GM10248 (cell line): ENCODE data around the gene MAPK10.

Source experiments
- CTCF ChIA-PET: fragments of 300-600 bp; sonication (Branson Sonifier 250); formaldehyde crosslinking; extraction: SDS; loops from one replicate; lab custom pipeline; 2021; ENCODE audit warnings: antibody characterized with exemption; lab: Yijun Ruan, JAX
- POLR2A ChIA-PET: fragments of 350-650 bp; sonication (Branson Sonifier 250); formaldehyde crosslinking; extraction: SDS; loops from one replicate; lab custom pipeline; 2020; ENCODE audit warnings: antibody characterized with exemption; lab: Yijun Ruan, JAX
- DNase-seq: peaks from one replicate; pipeline ENCODE4 v3.0.0; 2012; ENCODE audit errors: extremely low spot score
- TF ChIP-seq, protein P1 (sequence below): IDR thresholded peaks from 2 replicates; pipeline ENCODE4 v1.5.1; 2012; ENCODE audit warnings: mild to moderate bottlenecking, low read depth; ENCODE audit errors: extremely low read depth, missing control alignments, control extremely low read depth

MAPK10 gene

DNA sequence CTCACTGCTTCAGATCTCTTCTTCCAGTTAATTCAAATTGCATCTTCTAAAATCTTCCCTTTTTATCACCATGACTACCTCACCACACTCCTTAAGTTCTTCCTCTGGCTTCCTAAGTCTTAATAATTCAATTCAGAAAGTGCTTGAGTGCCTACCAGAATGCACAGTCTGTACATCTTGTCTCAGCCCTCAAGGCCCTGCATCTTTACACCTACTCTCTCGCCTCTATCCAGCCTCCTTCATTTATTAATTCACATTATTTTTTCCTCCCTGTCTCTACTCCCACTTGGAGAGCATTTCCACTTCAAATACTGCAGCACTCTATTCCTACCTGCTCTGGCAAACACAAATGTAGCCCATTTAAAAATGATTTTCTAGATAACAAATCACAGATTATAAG lies 90.5 kb downstream of the MAPK10 start:
- no peak for DNase-seq
- POLR2A ChIA-PET = no interaction called here
- CTCF ChIA-PET = no interaction called here
- TF ChIP-seq, protein P1, sequence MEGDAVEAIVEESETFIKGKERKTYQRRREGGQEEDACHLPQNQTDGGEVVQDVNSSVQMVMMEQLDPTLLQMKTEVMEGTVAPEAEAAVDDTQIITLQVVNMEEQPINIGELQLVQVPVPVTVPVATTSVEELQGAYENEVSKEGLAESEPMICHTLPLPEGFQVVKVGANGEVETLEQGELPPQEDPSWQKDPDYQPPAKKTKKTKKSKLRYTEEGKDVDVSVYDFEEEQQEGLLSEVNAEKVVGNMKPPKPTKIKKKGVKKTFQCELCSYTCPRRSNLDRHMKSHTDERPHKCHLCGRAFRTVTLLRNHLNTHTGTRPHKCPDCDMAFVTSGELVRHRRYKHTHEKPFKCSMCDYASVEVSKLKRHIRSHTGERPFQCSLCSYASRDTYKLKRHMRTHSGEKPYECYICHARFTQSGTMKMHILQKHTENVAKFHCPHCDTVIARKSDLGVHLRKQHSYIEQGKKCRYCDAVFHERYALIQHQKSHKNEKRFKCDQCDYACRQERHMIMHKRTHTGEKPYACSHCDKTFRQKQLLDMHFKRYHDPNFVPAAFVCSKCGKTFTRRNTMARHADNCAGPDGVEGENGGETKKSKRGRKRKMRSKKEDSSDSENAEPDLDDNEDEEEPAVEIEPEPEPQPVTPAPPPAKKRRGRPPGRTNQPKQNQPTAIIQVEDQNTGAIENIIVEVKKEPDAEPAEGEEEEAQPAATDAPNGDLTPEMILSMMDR = no peak

DNA sequence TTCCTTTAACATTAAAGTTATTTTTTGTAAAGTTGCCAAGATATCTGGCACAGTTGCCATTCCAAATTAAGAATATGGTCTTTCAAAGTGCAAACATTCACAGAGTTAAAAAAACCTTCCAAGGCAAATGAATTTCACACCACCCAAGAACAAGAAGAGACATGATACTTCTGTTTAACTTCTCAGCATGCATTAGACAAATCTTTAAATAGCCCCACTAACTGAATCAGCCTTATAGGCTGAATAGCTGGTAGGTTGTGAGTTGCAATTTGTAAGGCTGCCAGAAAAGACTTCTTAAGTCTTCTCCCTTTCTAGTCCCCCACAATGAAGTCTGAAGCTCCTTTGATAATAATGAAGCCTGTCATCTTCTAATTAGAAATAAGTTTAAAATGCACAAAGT lies 95.6 kb downstream of the MAPK10 start:
- TF ChIP-seq, protein P1 = no peak
- DNase-seq = no peak
- CTCF ChIA-PET = no interaction called here
- POLR2A ChIA-PET = no interaction called here

DNA sequence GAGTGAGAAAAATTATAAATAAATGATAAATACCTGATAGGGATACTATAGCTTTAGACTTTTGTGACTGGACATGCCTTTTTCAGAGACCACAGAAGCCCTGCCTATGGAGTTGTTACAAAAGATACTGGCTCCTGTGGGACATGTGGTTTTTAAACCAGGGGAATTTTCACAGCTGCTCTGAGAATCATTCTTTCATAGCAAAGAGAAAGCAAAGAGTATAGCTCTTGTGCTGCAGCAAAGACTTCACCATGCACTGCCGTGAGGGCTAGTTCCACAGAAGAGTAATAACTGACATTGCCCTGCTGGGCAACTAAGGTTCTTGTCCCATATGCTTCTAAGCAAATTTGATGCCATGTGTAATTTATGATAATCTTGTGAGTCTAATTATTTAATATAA lies 98.2 kb downstream of the MAPK10 start:
- ChIA-PET POLR2A (no interaction called here), CTCF (interaction anchor here (1.8 kb wide), 1 partner anchor 23 kb away, joined by 4 read pairs; no protein-coding TSS in a partner anchor)
- no peak for DNase-seq
- TF ChIP-seq, protein P1 = no peak

DNA sequence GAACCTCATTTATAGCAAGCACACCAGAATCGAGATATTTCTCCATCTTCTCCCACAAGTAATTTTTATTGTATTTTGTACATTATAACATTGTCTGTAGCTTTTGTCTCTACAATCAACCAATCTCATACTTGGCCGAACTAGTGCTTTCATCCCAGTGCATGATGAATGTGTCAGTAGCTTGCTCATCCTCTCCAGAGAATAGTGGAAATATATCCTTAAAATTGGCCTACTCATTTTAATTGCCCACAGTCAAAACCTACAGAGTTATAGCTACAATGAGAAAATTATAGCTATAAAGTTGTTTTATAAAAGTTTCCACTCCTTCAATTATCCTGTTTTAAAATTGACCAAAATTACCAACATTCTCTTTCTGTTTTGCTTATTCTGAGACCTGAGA lies 103.8 kb downstream of the MAPK10 start:
- ChIA-PET POLR2A (no interaction called here), CTCF (interaction anchor here (1.9 kb wide), 1 partner anchor 18 kb away, joined by 4 read pairs; no protein-coding TSS in a partner anchor)
- TF ChIP-seq, protein P1 = no peak
- DNase-seq = no peak

DNA sequence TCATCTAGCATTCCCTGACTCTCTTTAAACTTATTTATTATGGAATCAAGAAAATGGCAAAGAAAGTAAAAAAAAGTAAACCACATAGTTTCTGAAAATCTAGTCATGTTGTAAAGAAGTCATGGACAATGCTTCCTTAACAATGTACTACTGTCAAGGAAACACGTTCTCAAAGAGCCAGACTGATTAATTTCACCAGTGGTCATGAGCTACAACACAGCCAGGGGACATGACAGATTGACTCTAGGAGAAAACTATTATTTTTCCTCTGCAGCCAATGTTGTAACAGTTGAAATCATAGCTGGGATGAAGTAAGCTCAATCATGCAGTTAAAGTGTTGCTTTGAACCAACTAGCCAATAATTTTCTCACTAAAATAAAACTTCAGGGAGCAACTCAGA lies 109.2 kb downstream of the MAPK10 start:
- POLR2A ChIA-PET = no interaction called here
- TF ChIP-seq, protein P1 = no peak

DNA sequence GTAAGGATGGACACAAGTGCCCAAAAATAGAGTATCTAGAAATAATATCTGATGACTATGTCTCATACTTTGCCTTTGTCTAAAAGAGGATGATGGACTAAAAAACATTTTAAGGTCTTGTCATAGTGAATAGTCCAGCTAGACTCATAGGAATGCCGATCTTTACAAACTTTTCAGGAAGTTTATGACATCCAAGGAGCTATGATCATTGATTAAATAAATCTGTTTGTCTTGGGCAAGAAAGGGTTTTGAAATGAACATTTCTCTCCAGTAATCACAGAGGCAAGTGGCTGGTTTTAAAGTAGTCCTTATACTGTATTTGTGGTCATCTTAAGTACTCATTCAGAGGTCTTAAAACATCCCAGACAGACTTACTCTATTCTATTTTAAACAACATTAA lies 109.8 kb downstream of the MAPK10 start:
- TF ChIP-seq, protein P1 = no peak
- POLR2A ChIA-PET = no interaction called here
- DNase-seq = no peak
- CTCF ChIA-PET = interaction anchor here (1.9 kb wide), 1 partner anchor 9 kb away, joined by 4 read pairs; no protein-coding TSS in a partner anchor

More for the DNA sequence above, 109.2 kb downstream of the MAPK10 start:
- no peak for DNase-seq
- CTCF ChIA-PET = no interaction called here
